ENCODE measurements around the gene PLEKHA1. TPM values are rescaled to one million over a fixed set of nuclear protein-coding genes. Genes with fewer than 3 reads are reported as not detected.
A peak's percentile ranks its signal among the peaks of the same experiment; 100 is the strongest.

PLEKHA1 gene
- total and polyA plus RNA-seq, 2 of the 4 experiments (the other 2 are of a cell fraction) = 7.2 to 9.5 TPM

GRCh38 chr10:122476333-122476695 lies 101.8 kb downstream of the PLEKHA1 start:
- H4K8ac ChIP-seq (ENCODE audit: low read depth in 2 of 2, low read length in 2 of 2) = no peak overlapping the region
- no peak overlapping the region for H4K5ac ChIP-seq (ENCODE audit: low read depth, low read length)
- no peak overlapping the region for H2BK120ac ChIP-seq (ENCODE audit: low read depth, low read length)
- H2AK9ac ChIP-seq (replicated peaks; ENCODE audit: low read depth, low read length, poor library complexity) = no peak overlapping the region
- ChIA-PET POLR2A (ENCODE audit: unreplicated experiment) (no interaction called here), CTCF (interaction anchor here (2.2 kb wide), 1 partner anchor 89 kb away, joined by 5 read pairs; no protein-coding TSS in a partner anchor)
- no peaks in the 10 kb centered on the region; the same call in 1 of the 2 replicates for H4K20me1 ChIP-seq (ENCODE audit: insufficient read depth, low read length)
- no peak overlapping the region for H3K27ac ChIP-seq (ENCODE audit: insufficient read depth, low read length)
- no peaks in the 10 kb centered on the region for H3K9me3 ChIP-seq (ENCODE audit: control insufficient read depth, insufficient read depth, low read length)
- 0 out of 2 replicates have a peak overlapping the region, but pooled peaks have one; percentile 1 for H3K14ac ChIP-seq (replicated peaks; ENCODE audit: low read depth, low read length)
- H3K4me1 ChIP-seq (ENCODE audit: control insufficient read depth, insufficient read depth, low read length) = peaks cover 19% of the 10 kb centered on the region
- no peak overlapping the region for H3K56ac ChIP-seq (ENCODE audit: extremely low read depth, insufficient read depth, low read length)
- peaks cover 7% of the 10 kb centered on the region for H3K9me1 ChIP-seq (ENCODE audit: insufficient read depth, low read length)
- DNase-seq = no peak
- peak overlapping the region; percentile 41; the same call in 1 of the 2 replicates for H3K4ac ChIP-seq (ENCODE audit: low read depth, low read length)
- no peak overlapping the region for H3K23ac ChIP-seq (ENCODE audit: low read depth, low read length)
- H3K79me1 ChIP-seq (ENCODE audit: low read depth in 1 of 2, low read length in 2 of 2) = peaks cover 4 to 16% of the 10 kb centered on the region in 2 experiments
- H2BK5ac ChIP-seq (ENCODE audit: low read depth, low read length, poor library complexity, severe bottlenecking) = no peak overlapping the region
- no TSS peak for BruUV-seq (replicated peaks)
- no peak overlapping the region for H4K91ac ChIP-seq (ENCODE audit: insufficient read depth, low read depth, low read length)
- H3K4me2 ChIP-seq (ENCODE audit: low read depth, low read length) = no peak overlapping the region
- ATAC-seq (ENCODE audit: low read depth) = no peak
- peak overlapping the region; percentile 5; the same call in 1 of the 2 replicates for H3K9ac ChIP-seq (ENCODE audit: low read depth, low read length)
- 0 out of 2 replicates have a peak overlapping the region, but pooled peaks have one; percentile 35 for H2AK5ac ChIP-seq (ENCODE audit: low read depth, low read length)
- H3K18ac ChIP-seq (ENCODE audit: low read depth, low read length) = no peak overlapping the region
- H2BK20ac ChIP-seq (ENCODE audit: low read depth, low read length) = no peak overlapping the region
- H2BK15ac ChIP-seq (ENCODE audit: low read depth, low read length) = no peak overlapping the region
- no peaks in the 10 kb centered on the region for H3K36me3 ChIP-seq (ENCODE audit: control insufficient read depth, insufficient read depth, low read length)
- intact Hi-C loops (cut with micrococcal nuclease) = no loop called here
- H3K27me3 ChIP-seq (ENCODE audit: control insufficient read depth, insufficient read depth, low read length) = no peaks in the 10 kb centered on the region
- dilution Hi-C loops (cut with HindIII; ENCODE audit: low sequenced_read_pairs, unreplicated experiment) = no loop called here
- H3K4me3 ChIP-seq (ENCODE audit: insufficient read depth, low read depth, low read length) = no peak overlapping the region
- in situ Hi-C loops (cut with MboI; ENCODE audit: low sequenced_read_pairs) = no loop called here
- WGBS, 2 experiments (ENCODE audit: extremely low coverage in 2 of 2, insufficient read length in 1 of 2) = 60% methylated on average over 1 of the region's 6 CpGs; no CpG with 5 or more reads in 1 of the 2 experiments
- TF ChIP-seq MXI1 (IDR thresholded peaks at IDR 0.05; ENCODE audit: borderline replicate concordance, low read depth, low read length) (no peak), RCOR1 (IDR thresholded peaks at IDR 0.05; ENCODE audit: insufficient replicate concordance, low read length) (no peak), MAFK (IDR thresholded peaks at IDR 0.05; ENCODE audit: low read depth, low read length) (no peak), CTCF (conservative IDR thresholded peaks at IDR 0.05; ENCODE audit: low read depth, low read length) (no peak), BHLHE40 (IDR thresholded peaks at IDR 0.05; ENCODE audit: low read depth, low read length) (no peak), CHD1 (IDR thresholded peaks at IDR 0.05; ENCODE audit: low read depth, low read length) (no peak), FOS (IDR thresholded peaks at IDR 0.05; ENCODE audit: low read depth, low read length) (no peak), RFX5 (IDR thresholded peaks at IDR 0.05; ENCODE audit: low read depth, low read length) (no peak), RAD21 (IDR thresholded peaks at IDR 0.05; ENCODE audit: low read length) (no peak), SMC3 (IDR thresholded peaks at IDR 0.05; ENCODE audit: low read depth, low read length) (no peak), MAZ (IDR thresholded peaks at IDR 0.05; ENCODE audit: borderline replicate concordance, low read depth, low read length) (no peak), POLR2A (IDR thresholded peaks at IDR 0.05; ENCODE audit: low read depth, low read length) (no peak), USF2 (IDR thresholded peaks at IDR 0.05; ENCODE audit: low read depth, low read length) (no peak), ELK1 (IDR thresholded peaks at IDR 0.05; ENCODE audit: borderline replicate concordance, low read depth, low read length) (no peak), NFE2L2 (IDR thresholded peaks at IDR 0.05; ENCODE audit: low read depth, low read length) (no peak), CEBPB (IDR thresholded peaks at IDR 0.05; ENCODE audit: low read depth, low read length) (no peak)
- H2AFZ ChIP-seq (replicated peaks; ENCODE audit: low read length, poor library complexity) = peak overlapping the region; percentile 4
